Measurements from ENCODE around the gene CPVL.

- TF ChIP-seq CTCF (IDR thresholded peaks at IDR 0.05; ENCODE audit: control extremely low read depth in 1 of 3, insufficient read depth in 1 of 3, low read depth in 1 of 3, low read length in 3 of 3) (no peak), POLR2A (IDR thresholded peaks at IDR 0.05; ENCODE audit: control extremely low read depth in 1 of 2, low read depth in 2 of 2, low read length in 2 of 2) (no peak), BRCA1 (IDR thresholded peaks at IDR 0.05; ENCODE audit: low read depth, low read length) (no peak), ATF3 (IDR thresholded peaks at IDR 0.05; ENCODE audit: insufficient read depth, low read depth, low read length) (no peak), GABPA (IDR thresholded peaks at IDR 0.05; ENCODE audit: borderline replicate concordance, insufficient read depth, low read length) (no peak), SP1 (IDR thresholded peaks at IDR 0.05; ENCODE audit: low read depth, low read length) (no peak), TAF1 (IDR thresholded peaks at IDR 0.05; ENCODE audit: low read depth, low read length) (no peak), JUND (IDR thresholded peaks at IDR 0.05; ENCODE audit: low read length) (no peak), CHD1 (IDR thresholded peaks at IDR 0.05; ENCODE audit: low read depth, low read length) (no peak), FOSL1 (IDR thresholded peaks at IDR 0.05; ENCODE audit: insufficient read depth, low read depth, low read length) (no peak), USF2 (IDR thresholded peaks at IDR 0.05; ENCODE audit: low read length) (no peak), SUZ12 (IDR thresholded peaks at IDR 0.05; ENCODE audit: low read length) (no peak), RBBP5 (IDR thresholded peaks at IDR 0.05; ENCODE audit: borderline replicate concordance, low read depth, low read length) (no peak)
Measured at GRCh38 chr7:29032146-29032545, 114.2 kb downstream of the CPVL start.

Measured in H1 (cell line).